GM19438 (cell line): Measurements from ENCODE around the gene MTG1.

Experiments
- ATAC-seq: cut with Tn5 transposase; IDR thresholded peaks from one replicate; pipeline ENCODE4 v1.9.1; 2021; ENCODE audit warnings: low read depth; ENCODE audit not compliant: unreplicated experiment

MTG1 gene

GRCh38 chr10:133394064-133394663, at the start of gene MTG1:
Gene MTG1 (plus strand): TSS chr10:133394157. CDS start chr10:133394221, 64 bp downstream.
- peak; percentile 63 for ATAC-seq

- ATAC-seq: no peak
Observed at GRCh38 chr10:133344236-133344635, 49.7 kb upstream of the MTG1 start.

GRCh38 chr10:133346413-133346812, 47.5 kb upstream of the MTG1 start:
- ATAC-seq: no peak

- no peak for ATAC-seq
Observed at GRCh38 chr10:133347710-133348517, 46.0 kb upstream of the MTG1 start.

GRCh38 chr10:133349160-133349568, 44.8 kb upstream of the MTG1 start:
- no peak for ATAC-seq

GRCh38 chr10:133349577-133350011, 44.4 kb upstream of the MTG1 start:
- ATAC-seq: no peak

- no peak for ATAC-seq
Observed at GRCh38 chr10:133350283-133350949, 43.5 kb upstream of the MTG1 start.

- no peak for ATAC-seq
Observed at GRCh38 chr10:133350950-133351329, 43.0 kb upstream of the MTG1 start.

GRCh38 chr10:133351408-133352318, 42.3 kb upstream of the MTG1 start:
- no peak for ATAC-seq

- no peak for ATAC-seq
Observed at GRCh38 chr10:133353202-133353959, 40.6 kb upstream of the MTG1 start.

GRCh38 chr10:133353988-133354605, 39.9 kb upstream of the MTG1 start:
- ATAC-seq: no peak

- ATAC-seq: no peak
Observed at GRCh38 chr10:133354672-133355240, 39.2 kb upstream of the MTG1 start.

GRCh38 chr10:133355266-133355665, 38.7 kb upstream of the MTG1 start:
- ATAC-seq: no peak

- ATAC-seq: no peak
Observed at GRCh38 chr10:133355991-133356390, 38.0 kb upstream of the MTG1 start.

- ATAC-seq: peak; percentile 4
Observed at GRCh38 chr10:133356549-133357284, 37.2 kb upstream of the MTG1 start.

GRCh38 chr10:133357285-133358161, 36.4 kb upstream of the MTG1 start, which contains the start of gene FUOM:
Gene FUOM (minus strand): TSS chr10:133358019. CDS start chr10:133358007, 12 bp downstream.
- ATAC-seq: peak; percentile 60
